ENCODE measurements around the gene SPEM1. TPM values are rescaled to one million over a fixed set of nuclear protein-coding genes. Genes with fewer than 3 reads are reported as not detected.

The SPEM1 gene
- total RNA-seq, 2 donors from 2014 or later, result not detected

DNA sequence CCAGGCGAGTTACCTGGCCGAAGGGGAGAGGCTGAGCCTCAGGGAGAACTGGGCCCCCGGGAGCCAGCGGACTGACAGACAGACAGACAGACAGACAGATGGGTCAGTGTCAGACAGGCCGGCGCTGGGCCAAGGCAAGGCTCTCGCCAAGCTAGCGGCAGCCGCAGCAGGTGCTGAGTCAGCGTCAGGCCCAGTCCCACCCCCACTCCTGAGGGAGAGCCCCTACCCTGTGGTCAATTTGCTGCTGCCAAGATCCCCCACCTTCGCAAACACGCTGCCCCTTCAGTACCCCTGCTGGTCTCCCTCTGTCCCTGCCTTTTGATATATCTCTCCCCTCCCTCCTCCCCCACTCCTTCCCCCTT is 20.7 kb downstream of the SPEM1 start:
- 23 to 42% methylated on average over 4 to 12 of the region's 12 CpGs for WGBS, 2 donors
- TF ChIP-seq, protein P1, sequence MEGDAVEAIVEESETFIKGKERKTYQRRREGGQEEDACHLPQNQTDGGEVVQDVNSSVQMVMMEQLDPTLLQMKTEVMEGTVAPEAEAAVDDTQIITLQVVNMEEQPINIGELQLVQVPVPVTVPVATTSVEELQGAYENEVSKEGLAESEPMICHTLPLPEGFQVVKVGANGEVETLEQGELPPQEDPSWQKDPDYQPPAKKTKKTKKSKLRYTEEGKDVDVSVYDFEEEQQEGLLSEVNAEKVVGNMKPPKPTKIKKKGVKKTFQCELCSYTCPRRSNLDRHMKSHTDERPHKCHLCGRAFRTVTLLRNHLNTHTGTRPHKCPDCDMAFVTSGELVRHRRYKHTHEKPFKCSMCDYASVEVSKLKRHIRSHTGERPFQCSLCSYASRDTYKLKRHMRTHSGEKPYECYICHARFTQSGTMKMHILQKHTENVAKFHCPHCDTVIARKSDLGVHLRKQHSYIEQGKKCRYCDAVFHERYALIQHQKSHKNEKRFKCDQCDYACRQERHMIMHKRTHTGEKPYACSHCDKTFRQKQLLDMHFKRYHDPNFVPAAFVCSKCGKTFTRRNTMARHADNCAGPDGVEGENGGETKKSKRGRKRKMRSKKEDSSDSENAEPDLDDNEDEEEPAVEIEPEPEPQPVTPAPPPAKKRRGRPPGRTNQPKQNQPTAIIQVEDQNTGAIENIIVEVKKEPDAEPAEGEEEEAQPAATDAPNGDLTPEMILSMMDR (IDR thresholded peaks at IDR 0.05), result no peak
- no peak for TF ChIP-seq POLR2A (IDR thresholded peaks at IDR 0.05)
- ATAC-seq (no peak), DNase-seq (peak in 1 of 4 donors; percentile 43)
- H3K9me3 ChIP-seq, result no peaks in the 10 kb centered on the region
- intact Hi-C loops (cut with DNase I), result loop anchor here (5.0 kb wide), 1 partner anchor 46 kb away; no protein-coding TSS in a partner anchor
- H3K27ac ChIP-seq, result no peak overlapping the region
- no peaks in the 10 kb centered on the region for H3K27me3 ChIP-seq
- peaks cover 54% of the 10 kb centered on the region for H3K4me1 ChIP-seq
- no peak overlapping the region for H3K4me3 ChIP-seq
- H3K36me3 ChIP-seq (replicated peaks in 1 of 2; ENCODE audit: insufficient read depth in 1 of 2, low read depth in 2 of 2), result no peaks in the 10 kb centered on the region

DNA sequence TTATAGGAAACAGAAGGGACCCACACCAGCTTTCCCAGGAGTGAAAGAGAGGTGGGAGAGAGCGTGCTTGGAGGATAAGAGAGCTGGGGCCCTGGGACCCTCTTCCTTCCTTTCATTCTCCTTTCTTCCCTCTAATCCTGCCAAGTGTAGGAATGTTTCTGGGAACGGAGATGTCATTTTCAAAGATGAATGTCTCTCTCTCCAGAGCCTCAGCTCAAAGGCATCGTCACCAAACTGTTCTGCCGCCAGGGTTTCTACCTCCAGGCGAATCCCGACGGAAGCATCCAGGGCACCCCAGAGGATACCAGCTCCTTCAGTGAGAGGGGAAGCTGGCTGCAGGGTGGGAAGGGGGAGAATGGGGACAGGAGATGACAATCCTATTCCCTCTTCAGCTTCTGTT is 21.1 kb downstream of the SPEM1 start:
- H3K36me3 ChIP-seq (replicated peaks in 1 of 2; ENCODE audit: insufficient read depth in 1 of 2, low read depth in 2 of 2), result no peaks in the 10 kb centered on the region
- 81 to 84% methylated on average over 7 of the region's 7 CpGs for WGBS, 2 donors
- H3K27ac ChIP-seq, result no peak overlapping the region
- ATAC-seq (no peak), DNase-seq (no peak)
- H3K9me3 ChIP-seq, result no peaks in the 10 kb centered on the region
- no peak for TF ChIP-seq POLR2A (IDR thresholded peaks at IDR 0.05)
- TF ChIP-seq, protein P1 (IDR thresholded peaks at IDR 0.05), result no peak
- H3K4me1 ChIP-seq, result peaks cover 51% of the 10 kb centered on the region
- no peaks in the 10 kb centered on the region for H3K27me3 ChIP-seq
- intact Hi-C loops (cut with DNase I), result loop anchor here (5.0 kb wide), 1 partner anchor 46 kb away; no protein-coding TSS in a partner anchor
- no peak overlapping the region for H3K4me3 ChIP-seq

- Histone ChIP-seq H3K36me3 (replicated peaks in 1 of 2; ENCODE audit: insufficient read depth in 1 of 2, low read depth in 2 of 2) (no peaks in the 10 kb centered on the region), H3K27me3 (no peaks in the 10 kb centered on the region), H3K27ac (no peak overlapping the region), H3K4me3 (no peak overlapping the region), H3K9me3 (no peaks in the 10 kb centered on the region), H3K4me1 (peaks cover 42% of the 10 kb centered on the region)
- TF ChIP-seq, protein P1 (IDR thresholded peaks at IDR 0.05), result no peak
- no peak for TF ChIP-seq POLR2A (IDR thresholded peaks at IDR 0.05)
- WGBS, 2 donors, result 91 to 92% methylated on average over 2 of the region's 2 CpGs
- no peak for ATAC-seq
- intact Hi-C loops (cut with DNase I), result loop anchor here (5.0 kb wide), 1 partner anchor 45 kb away; no protein-coding TSS in a partner anchor
- no peak for DNase-seq
These were observed 22.0 kb downstream of the SPEM1 start for GRCh38 chr17:7442142-7442541.

DNA sequence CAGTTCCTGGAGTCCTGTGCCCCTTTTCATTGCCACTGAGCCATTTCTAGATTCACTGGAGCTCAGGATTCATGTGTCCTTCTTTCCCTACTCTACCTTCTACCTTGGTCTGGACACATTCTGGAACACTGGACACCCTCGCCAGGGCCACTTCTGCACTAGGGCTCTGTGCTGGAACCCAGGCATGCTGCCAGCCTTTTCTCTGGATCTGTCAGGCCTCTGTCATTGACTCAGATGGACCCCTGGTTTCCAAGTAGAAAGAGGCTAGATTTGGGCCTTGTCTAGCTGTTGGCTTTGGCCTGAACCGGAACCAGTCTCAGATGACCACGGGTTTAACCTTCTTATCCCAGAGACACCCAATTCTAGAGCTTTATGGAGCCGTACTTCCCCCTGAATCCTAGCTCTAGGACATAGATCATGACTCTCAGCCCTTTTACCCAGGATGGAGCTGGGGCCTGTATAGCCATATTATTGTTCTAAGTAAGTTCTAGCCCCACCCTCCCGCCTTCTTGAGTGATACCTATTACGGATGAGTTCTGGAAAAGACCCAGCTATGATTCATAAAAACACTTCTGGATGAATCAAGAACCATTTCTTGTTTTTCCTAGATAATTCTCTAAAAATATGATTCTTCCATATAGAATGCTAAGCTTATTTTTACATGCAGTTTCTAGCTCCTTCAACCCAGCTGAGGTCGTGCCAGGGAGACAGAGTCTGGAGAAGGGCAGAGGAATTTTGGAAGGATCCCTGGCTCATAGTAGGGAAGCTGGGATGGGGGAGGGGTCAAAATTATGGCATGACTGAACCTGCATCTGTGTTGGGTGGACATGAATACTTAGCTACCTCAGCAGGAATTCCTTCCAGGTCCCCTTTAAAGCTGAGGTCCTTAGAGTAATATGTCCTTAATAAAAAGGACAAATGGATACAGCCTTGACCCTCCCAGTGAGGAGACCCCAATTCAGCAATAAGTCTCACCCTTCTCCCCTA is 23.7 kb downstream of the SPEM1 start:
- Histone ChIP-seq H3K4me3 (no peak overlapping the region), H3K36me3 (replicated peaks in 1 of 2; ENCODE audit: insufficient read depth in 1 of 2, low read depth in 2 of 2) (no peaks in the 10 kb centered on the region), H3K27me3 (no peaks in the 10 kb centered on the region), H3K4me1 (peaks cover 31% of the 10 kb centered on the region), H3K27ac (no peak overlapping the region), H3K9me3 (no peaks in the 10 kb centered on the region)
- 74 to 81% methylated on average over 7 of the region's 7 CpGs for WGBS, 2 donors
- TF ChIP-seq, protein P1 (IDR thresholded peaks at IDR 0.05), result no peak
- TF ChIP-seq POLR2A (IDR thresholded peaks at IDR 0.05), result no peak
- DNase-seq (no peak), ATAC-seq (no peak)
- intact Hi-C loops (cut with DNase I), result loop anchor here (5.0 kb wide), 1 partner anchor 44 kb away; no protein-coding TSS in a partner anchor

Data from body of pancreas (tissue), 4 donors.